Activated CD4-positive, alpha-beta T cell treated with anti-CD3 and anti-CD28 coated beads, Interleukin-2, amount 50 U/mL, for 1 hour (primary cell): Measurements from ENCODE around the gene PCSK2.

Source experiments
- DNase-seq: peaks from one replicate; pipeline ENCODE4 v3.0.0-alpha.2; 2020

The PCSK2 gene

GRCh38 chr20:17452441-17452840 lies 225.6 kb downstream of the PCSK2 start:
- no peak for DNase-seq

- no peak for DNase-seq
Observed at GRCh38 chr20:17453592-17453991, 226.8 kb downstream of the PCSK2 start.

- no peak for DNase-seq
Observed at GRCh38 chr20:17456279-17456678, 229.4 kb downstream of the PCSK2 start.

- DNase-seq, result no peak
Observed at GRCh38 chr20:17457079-17457478, 230.2 kb downstream of the PCSK2 start.

GRCh38 chr20:17457588-17458190 lies 230.8 kb downstream of the PCSK2 start:
- no peak for DNase-seq

- DNase-seq, result no peak
Observed at GRCh38 chr20:17460119-17460518, 233.3 kb downstream of the PCSK2 start.

- DNase-seq, result no peak
Observed at GRCh38 chr20:17461941-17462340, 235.1 kb downstream of the PCSK2 start.

- DNase-seq, result no peak
Observed at GRCh38 chr20:17463711-17464110, 236.9 kb downstream of the PCSK2 start.

- DNase-seq, result no peak
Observed at GRCh38 chr20:17465236-17465635, 238.4 kb downstream of the PCSK2 start.

GRCh38 chr20:17466641-17467040 lies 239.8 kb downstream of the PCSK2 start:
- DNase-seq, result no peak

- DNase-seq, result no peak
Observed at GRCh38 chr20:17467120-17467655, 240.3 kb downstream of the PCSK2 start.

- DNase-seq, result no peak
Observed at GRCh38 chr20:17468073-17468840, 241.4 kb downstream of the PCSK2 start.

- no peak for DNase-seq
Observed at GRCh38 chr20:17469246-17470030, 242.6 kb downstream of the PCSK2 start.

GRCh38 chr20:17470521-17470920 lies 243.7 kb downstream of the PCSK2 start:
- no peak for DNase-seq

GRCh38 chr20:17470973-17471372 lies 244.1 kb downstream of the PCSK2 start:
- DNase-seq, result no peak

GRCh38 chr20:17471606-17472187 lies 244.9 kb downstream of the PCSK2 start:
- DNase-seq, result no peak

GRCh38 chr20:17473659-17474058 lies 246.8 kb downstream of the PCSK2 start:
- DNase-seq, result no peak

GRCh38 chr20:17479063-17479657 lies 252.3 kb downstream of the PCSK2 start:
- DNase-seq, result no peak

- DNase-seq, result no peak
Observed at GRCh38 chr20:17480696-17481095, 253.9 kb downstream of the PCSK2 start.

GRCh38 chr20:17481661-17482060 lies 254.8 kb downstream of the PCSK2 start:
- DNase-seq, result no peak

- DNase-seq, result no peak
Observed at GRCh38 chr20:17482536-17482935, 255.7 kb downstream of the PCSK2 start.

- no peak for DNase-seq
Observed at GRCh38 chr20:17485017-17485416, 258.2 kb downstream of the PCSK2 start.
